Measurements from ENCODE around the gene ACOT12.

DNA sequence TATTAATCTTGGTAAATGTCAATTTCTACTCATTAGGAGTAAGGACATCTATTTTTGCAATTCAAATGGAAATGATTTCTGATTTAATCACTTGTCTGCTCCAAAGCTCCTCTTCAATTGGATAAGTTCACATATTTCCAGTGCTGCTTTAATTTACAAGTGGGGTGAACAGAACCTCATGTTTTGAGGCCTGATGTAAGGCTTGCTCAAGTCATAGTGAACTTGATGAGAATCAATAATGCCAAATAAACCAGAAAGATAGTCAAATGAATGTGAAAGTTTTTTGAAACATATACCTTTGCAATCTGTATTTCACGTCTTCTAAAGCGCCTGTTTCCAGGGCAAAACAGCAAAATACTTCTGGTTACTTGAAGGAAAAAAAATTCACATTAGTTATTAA lies 15.4 kb upstream of the ACOT12 start:
- TF ChIP-seq EZH2phosphoT487 (IDR thresholded peaks at IDR 0.05; ENCODE audit: borderline replicate concordance, low read length) (no peak), CTCF (conservative IDR thresholded peaks at IDR 0.05; ENCODE audit: low read depth, low read length) (no peak)

All from PC-3 (cell line).